Measurements from ENCODE around the gene R3HDM2.

GRCh38 chr12:57473886-57474285 is 43.0 kb upstream of the R3HDM2 start:
- TF ChIP-seq CTCF (IDR thresholded peaks at IDR 0.05) (no peak), EZH2 (IDR thresholded peaks at IDR 0.05; ENCODE audit: borderline replicate concordance, insufficient read depth, low read depth, low read length, poor library complexity, severe bottlenecking) (no peak)

Data from B cell (primary cell).